ENCODE measurements around the gene CCDC192.

DNA sequence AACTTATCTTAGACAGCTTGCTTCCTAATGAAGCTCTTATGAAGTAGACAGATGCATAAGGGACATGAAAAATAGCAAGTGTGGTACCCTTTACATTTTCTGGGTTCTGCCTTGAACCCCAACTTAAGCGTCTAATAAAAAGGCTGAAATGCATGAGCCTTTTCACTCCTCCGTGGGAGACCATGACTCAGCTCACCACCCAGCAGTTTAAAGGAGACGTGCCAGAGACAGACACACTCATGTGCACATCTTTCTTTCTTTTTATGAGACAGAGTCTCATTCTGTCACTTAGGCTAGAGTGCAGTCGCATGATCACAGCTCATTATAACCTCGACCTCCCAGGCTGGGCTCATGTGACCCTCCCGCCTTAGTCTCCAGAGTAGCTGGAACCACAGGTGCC is 32.0 kb upstream of the CCDC192 start:
- TF ChIP-seq POLR2A (IDR thresholded peaks at IDR 0.05): no peak
- TF ChIP-seq, protein P1, sequence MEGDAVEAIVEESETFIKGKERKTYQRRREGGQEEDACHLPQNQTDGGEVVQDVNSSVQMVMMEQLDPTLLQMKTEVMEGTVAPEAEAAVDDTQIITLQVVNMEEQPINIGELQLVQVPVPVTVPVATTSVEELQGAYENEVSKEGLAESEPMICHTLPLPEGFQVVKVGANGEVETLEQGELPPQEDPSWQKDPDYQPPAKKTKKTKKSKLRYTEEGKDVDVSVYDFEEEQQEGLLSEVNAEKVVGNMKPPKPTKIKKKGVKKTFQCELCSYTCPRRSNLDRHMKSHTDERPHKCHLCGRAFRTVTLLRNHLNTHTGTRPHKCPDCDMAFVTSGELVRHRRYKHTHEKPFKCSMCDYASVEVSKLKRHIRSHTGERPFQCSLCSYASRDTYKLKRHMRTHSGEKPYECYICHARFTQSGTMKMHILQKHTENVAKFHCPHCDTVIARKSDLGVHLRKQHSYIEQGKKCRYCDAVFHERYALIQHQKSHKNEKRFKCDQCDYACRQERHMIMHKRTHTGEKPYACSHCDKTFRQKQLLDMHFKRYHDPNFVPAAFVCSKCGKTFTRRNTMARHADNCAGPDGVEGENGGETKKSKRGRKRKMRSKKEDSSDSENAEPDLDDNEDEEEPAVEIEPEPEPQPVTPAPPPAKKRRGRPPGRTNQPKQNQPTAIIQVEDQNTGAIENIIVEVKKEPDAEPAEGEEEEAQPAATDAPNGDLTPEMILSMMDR (IDR thresholded peaks at IDR 0.05): no peak
